Muscle layer of duodenum (tissue), 2 donors: ENCODE measurements around the gene TBL1Y.
"Not testable (repeated sequence)": the region's sequence is repeated elsewhere in the genome, so short reads cannot be mapped to it uniquely, and the experiment has no call there.

ENCODE experiments used
- H3K27ac ChIP-seq: one replicate; pipeline ENCODE4 v1.7.0; 2013; ENCODE audit warnings: mild to moderate bottlenecking, low read length
- H3K27me3 ChIP-seq: one replicate; pipeline ENCODE4 v1.7.0; 2013; ENCODE audit warnings: low read depth, mild to moderate bottlenecking, control low read depth, low read length
- H3K36me3 ChIP-seq, 2 donors: one replicate each; pipeline ENCODE4 v1.7.0; 2013; ENCODE audit warnings: low read length in 2 of 2, control low read depth in 1 of 2, mild to moderate bottlenecking in 1 of 2; ENCODE audit not compliant: insufficient read depth in 2 of 2, control insufficient read depth in 1 of 2
- H3K4me1 ChIP-seq, 2 donors: one replicate each; pipeline ENCODE4 v1.7.0; 2013; ENCODE audit warnings: low read length in 2 of 2, mild to moderate bottlenecking in 2 of 2, control low read depth in 1 of 2, moderate library complexity in 1 of 2; ENCODE audit not compliant: insufficient read depth in 2 of 2, control insufficient read depth in 1 of 2
- H3K4me3 ChIP-seq, 2 donors: one replicate each; pipeline ENCODE4 v1.7.0; 2013; ENCODE audit warnings: low read length in 2 of 2, low read depth in 1 of 2, mild to moderate bottlenecking in 1 of 2
- H3K9me3 ChIP-seq, 2 donors: one replicate each; pipeline ENCODE4 v1.7.0; 2013; ENCODE audit warnings: low read length in 2 of 2, control low read depth in 1 of 2, mild to moderate bottlenecking in 1 of 2; ENCODE audit not compliant: control insufficient read depth in 1 of 2
- donor health status: healthy.

Gene TBL1Y

DNA sequence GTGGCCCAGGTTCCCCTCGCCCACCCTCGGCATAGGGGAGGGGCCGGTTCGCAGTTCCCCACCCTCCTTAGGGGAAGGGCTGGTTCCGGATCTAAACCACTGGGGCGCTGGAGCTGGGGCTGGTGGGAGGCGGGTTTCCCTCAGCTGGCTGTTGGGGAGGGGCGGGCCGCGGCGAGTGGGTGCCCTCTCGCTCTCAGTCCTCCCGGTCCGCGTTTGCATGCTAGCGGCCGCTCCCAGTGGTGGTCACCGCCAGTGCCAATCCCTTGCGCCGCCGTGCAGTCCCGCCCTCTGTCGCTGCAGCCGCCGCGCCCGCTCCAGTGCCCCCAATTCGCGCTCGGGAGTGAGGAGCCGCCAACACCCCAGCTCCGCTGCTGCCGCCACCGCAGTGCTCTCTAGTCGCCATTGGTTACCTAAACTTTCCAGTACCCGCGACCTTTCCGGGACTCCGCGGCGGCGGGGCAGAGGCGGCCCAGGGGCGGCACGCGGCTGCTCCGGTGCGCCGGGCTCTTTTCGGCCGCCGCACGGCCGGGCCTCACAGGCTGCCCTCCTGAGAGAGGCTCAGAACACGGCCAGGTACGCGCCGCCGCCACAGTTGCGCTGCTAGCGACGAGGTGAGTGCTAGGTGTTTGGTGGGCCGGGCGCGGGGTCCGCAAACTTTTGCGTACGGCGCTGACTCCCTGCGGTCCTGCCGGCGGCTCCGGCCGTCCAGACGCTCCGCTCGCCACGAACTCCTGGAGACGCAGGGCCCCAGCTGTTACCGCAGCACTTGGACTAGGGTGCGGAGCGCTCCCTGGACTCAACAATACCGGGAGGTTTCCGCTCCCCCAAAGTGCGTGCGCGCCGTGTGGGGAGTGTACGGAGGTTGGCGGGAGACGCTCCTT is at the start of gene TBL1Y:
TBL1Y (plus strand) TSS at position 326 of the 881 bp plus-strand sequence. CDS start 114,388 bp downstream, outside the sequence.
- Histone ChIP-seq H3K27ac (no peak within 1 kb of the TSS), H3K36me3 (no peaks in the 10 kb centered on the region), H3K4me3 (peak within 1 kb of the TSS in 1 of 2 donors; percentile 61), H3K27me3 (no peaks in the 10 kb centered on the region), H3K9me3 (no peaks in the 10 kb centered on the region), H3K4me1 (peaks cover 0 to 7% of the 10 kb centered on the region in 2 donors)

DNA sequence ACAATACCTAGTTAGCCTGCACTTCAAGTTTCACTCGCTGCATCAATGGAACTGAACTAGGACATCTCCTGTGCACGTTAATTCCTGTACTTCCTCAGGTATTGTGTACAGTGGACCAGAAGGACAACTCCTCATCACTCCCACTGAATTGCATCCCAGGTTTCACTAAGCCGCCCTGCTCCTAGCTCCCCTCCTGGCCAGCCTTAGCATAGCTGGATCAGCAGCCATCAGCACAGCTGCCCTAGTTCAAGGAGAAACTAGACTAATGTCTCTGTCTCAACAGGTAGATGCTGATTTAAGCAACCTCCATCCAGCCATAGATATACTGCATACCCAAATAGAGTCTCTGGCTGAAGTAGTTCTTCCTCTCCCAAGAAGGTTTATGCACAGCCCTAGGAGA is 16.0 kb upstream of the TBL1Y start:
- Histone ChIP-seq H3K4me1 (no peaks in the 10 kb centered on the region), H3K27ac (no peak overlapping the region), H3K27me3 (no peaks in the 10 kb centered on the region), H3K36me3 (no peaks in the 10 kb centered on the region), H3K4me3 (no peak overlapping the region), H3K9me3 (no peaks in the 10 kb centered on the region)

DNA sequence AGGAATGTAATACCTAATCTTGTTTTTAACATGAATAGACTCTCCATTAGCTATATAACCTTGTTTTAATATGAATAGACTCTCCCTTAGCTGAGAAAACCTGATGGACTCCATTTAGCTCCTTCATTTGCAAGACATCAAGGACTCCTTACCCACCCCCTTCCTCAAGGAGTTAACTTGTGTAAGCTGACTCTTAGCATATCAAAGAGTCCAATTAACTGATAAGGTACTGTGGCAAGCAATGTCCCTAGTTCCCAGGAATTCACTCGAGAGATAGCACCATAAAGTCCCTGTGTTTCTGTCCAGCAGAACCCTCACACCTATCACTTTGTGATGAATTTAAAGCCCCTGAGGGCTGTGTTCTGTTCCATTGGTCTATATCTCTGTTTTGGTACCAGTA is 15.3 kb upstream of the TBL1Y start:
- H3K27me3 ChIP-seq: no peaks in the 10 kb centered on the region
- no peak overlapping the region for H3K4me3 ChIP-seq
- H3K27ac ChIP-seq: no peak overlapping the region
- no peaks in the 10 kb centered on the region for H3K36me3 ChIP-seq
- H3K4me1 ChIP-seq: no peaks in the 10 kb centered on the region
- H3K9me3 ChIP-seq: no peaks in the 10 kb centered on the region

DNA sequence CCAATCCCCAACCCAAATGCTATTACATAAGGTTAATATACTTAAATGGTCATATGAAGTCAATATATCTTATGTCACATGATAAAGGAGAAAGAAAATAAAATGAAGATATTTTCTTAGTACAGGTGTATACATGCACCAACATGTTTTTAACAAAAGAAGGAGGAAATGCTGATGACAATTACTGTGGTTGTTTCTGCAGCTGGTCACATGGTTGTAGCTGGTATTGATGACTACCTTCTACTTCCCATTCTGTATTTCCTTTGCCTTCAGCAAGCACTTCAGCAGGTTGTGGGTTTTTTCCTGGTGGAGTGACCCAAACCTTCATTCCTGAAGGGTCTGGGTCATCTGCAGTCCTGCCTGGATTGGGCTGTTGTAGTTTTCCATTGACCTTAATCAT is 8.4 kb upstream of the TBL1Y start:
- H3K27ac ChIP-seq, H3K4me1 ChIP-seq, H3K4me3 ChIP-seq, H3K36me3 ChIP-seq, H3K27me3 ChIP-seq, H3K9me3 ChIP-seq: not testable (repeated sequence)

DNA sequence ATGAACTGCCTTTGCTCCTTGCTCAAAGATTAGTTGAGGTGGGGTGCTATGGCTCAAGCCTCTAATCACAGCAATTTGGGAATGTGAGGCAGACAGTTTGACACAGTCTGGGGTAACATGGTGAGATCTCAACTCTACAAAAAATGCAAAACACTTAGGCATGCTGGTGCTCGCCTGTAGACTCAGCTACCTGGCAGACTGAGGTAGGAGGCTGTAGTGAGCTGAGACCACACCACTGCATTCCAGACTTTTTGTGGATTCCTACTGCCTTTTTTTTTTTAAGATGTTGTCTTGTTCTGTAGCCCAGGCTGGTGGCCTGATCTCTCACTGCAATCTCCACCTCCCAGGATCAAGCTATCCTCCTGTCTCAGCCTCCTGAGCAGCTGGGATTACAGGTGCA is 2.9 kb upstream of the TBL1Y start:
- Histone ChIP-seq H3K36me3 (no peaks in the 10 kb centered on the region), H3K27me3 (no peaks in the 10 kb centered on the region), H3K4me3 (no peak overlapping the region), H3K9me3 (no peaks in the 10 kb centered on the region), H3K4me1 (peaks cover 0 to 7% of the 10 kb centered on the region in 2 donors), H3K27ac (no peak overlapping the region)

DNA sequence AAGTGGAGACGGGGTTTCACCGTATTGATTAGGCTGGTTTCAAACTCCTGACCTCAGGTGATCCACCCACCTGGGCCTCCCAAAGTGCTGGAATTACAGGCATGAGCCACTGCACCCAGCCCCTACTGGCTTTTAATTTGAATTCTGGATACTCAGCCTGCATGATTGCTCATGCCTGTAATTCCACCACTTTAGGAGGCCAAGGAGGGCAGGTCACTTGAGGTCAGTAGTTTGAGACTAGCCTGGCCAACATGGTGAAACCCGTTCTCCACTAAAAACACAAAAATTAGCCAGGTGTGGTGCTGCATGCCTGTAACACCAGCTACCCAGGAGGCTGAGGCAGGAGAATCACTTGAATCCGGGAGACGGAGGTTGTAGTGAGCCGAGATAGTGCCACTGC is 2.5 kb upstream of the TBL1Y start:
- not testable (repeated sequence) for H3K9me3 ChIP-seq, H3K4me1 ChIP-seq, H3K27me3 ChIP-seq, H3K4me3 ChIP-seq, H3K27ac ChIP-seq, H3K36me3 ChIP-seq

DNA sequence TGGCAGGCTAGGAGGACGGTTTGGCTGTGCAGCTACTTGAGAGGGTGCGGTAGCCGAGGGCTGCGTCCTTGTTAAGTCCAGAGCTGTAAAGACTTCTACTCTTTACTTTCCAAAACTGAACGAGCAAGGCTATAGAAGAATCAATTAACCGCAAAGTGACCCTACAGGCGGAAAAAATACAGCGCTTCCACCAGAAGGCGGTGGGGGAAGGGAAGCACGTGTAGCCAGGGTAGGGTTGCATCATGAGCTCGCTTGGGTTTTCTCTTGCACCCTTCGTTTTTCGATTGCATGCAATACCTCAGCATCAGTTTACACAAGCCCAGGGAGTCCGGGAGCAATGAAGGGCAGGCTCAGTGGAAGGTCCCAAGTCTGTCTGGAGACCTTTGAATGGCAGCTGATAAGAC is 1.4 kb upstream of the TBL1Y start:
- Histone ChIP-seq H3K4me3 (no peak overlapping the region), H3K27ac (no peak overlapping the region), H3K36me3 (no peaks in the 10 kb centered on the region), H3K27me3 (no peaks in the 10 kb centered on the region), H3K4me1 (peaks cover 0 to 7% of the 10 kb centered on the region in 2 donors), H3K9me3 (no peaks in the 10 kb centered on the region)

DNA sequence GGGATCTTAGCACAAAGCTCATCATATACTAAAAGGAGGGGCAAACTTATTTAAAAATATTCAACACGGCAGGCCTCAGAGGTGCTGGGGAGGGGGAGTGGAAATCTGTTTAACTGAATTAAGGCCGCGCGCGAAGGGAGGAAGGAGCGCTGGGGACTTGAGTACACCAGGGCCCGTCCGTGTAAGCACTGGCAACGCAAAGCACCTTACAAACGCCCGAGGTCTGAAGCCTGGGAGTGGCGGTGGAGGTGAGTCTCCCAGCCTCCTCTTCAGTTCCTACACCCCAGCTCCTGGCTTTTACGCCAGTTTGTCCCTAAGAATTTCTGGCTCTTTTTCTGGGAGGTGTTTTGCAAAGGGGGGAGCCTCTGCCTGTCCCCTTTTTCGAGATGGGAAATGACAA is 641 bp upstream of the TBL1Y start:
- peak overlapping the region in 1 of 2 donors; percentile 61 for H3K4me3 ChIP-seq
- peaks cover 0 to 7% of the 10 kb centered on the region in 2 donors for H3K4me1 ChIP-seq
- no peaks in the 10 kb centered on the region for H3K9me3 ChIP-seq
- no peak overlapping the region for H3K27ac ChIP-seq
- no peaks in the 10 kb centered on the region for H3K27me3 ChIP-seq
- H3K36me3 ChIP-seq: no peaks in the 10 kb centered on the region

DNA sequence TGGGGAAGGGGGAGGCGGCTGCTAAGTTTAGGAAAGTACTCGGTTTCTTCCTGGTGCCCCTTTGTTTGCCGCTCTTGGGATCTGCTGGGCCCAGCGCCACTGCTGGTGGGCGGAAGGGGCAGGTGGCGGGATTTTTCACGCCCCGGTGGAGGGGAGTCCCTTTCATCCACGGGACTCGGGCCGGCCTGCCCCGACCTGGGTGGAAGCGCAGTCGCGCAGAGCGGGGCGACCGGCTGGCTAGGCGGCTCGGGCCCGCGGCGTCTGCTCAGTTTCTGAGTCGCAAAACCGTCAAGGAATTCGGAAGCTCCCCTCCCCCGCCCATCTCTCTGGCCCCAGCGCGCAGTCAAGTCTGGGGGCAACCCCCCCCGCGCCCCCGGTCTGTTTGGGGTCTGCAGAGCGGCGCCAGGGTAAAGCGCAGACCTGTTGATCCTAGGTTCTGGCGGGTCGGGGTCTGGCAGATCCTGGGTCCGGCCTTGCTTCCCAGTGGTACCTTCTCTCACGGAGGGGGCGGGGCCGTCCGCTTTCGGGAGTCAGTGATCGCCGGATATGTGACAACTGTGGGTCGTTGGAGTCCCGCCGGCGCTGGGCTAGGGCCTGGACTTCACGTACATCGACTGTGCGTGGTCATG is 870 bp downstream of the TBL1Y start, which contains the start of gene AMELY:
AMELY (minus strand) TSS at position 500 of the 629 bp plus-strand sequence. CDS start 39,144 bp downstream, outside the sequence.
- Histone ChIP-seq H3K27me3 (no peaks in the 10 kb centered on the region), H3K4me3 (peak within 1 kb of the TSS in 1 of 2 donors; percentile 61), H3K9me3 (no peaks in the 10 kb centered on the region), H3K27ac (no peak within 1 kb of the TSS), H3K36me3 (no peaks in the 10 kb centered on the region), H3K4me1 (peaks cover 0 to 7% of the 10 kb centered on the region in 2 donors)

DNA sequence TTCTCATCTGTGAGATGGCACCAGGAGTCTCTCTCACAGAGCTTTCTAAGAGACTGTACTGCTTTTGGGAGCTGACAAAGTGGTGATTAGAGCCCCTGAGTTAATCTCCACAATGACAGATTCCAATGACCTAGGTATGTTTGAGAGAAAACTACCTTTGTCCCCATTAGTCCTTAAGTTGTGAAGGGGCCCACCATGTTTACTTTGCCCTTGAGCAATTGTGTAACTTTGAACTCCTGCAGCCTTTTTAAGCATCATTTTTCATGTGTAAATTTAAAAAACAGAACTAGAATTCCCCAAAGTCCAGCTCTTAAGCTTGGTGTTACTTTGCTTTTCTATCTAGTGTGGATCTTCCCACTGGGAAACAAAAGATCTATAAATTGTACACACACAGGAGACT is 2.9 kb downstream of the TBL1Y start:
- Histone ChIP-seq H3K9me3 (no peaks in the 10 kb centered on the region), H3K27me3 (no peaks in the 10 kb centered on the region), H3K4me1 (peaks cover 0 to 7% of the 10 kb centered on the region in 2 donors), H3K36me3 (no peaks in the 10 kb centered on the region), H3K4me3 (no peak overlapping the region), H3K27ac (no peak overlapping the region)

DNA sequence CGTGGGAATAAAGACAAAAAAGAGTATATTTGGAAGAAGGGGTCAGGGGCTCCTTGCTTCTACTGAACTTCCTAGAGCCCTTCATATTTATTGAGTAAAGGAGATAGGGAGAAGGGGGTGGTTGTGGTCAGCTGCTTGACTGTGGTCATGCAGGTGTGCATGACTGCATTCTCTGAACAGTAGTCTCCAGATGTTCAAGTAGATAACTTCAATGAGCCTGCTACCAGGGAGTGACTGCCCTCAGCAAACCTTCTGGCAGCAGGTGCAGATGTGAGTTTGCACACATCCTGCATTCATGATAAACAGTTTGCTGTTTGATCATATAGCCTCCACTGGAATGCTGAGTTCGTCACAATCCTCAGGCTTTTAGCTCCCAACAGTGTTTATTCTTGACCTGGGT is 10.6 kb downstream of the TBL1Y start:
- H3K9me3 ChIP-seq: peaks cover 0 to 8% of the 10 kb centered on the region in 2 donors

More for the DNA sequence above, 10.6 kb downstream of the TBL1Y start:
- Histone ChIP-seq H3K27me3 (no peaks in the 10 kb centered on the region), H3K27ac (no peak overlapping the region), H3K4me3 (no peak overlapping the region), H3K36me3 (no peaks in the 10 kb centered on the region), H3K4me1 (no peaks in the 10 kb centered on the region)
